H9 (cell line): ENCODE data around the gene TRAPPC2L. TPM values are rescaled to one million over a fixed set of nuclear protein-coding genes. Genes with fewer than 3 reads are reported as not detected.

Source experiments
- DNase-seq: peaks from one replicate; pipeline ENCODE4 v3.0.0-alpha.2; 2017
- H2AFZ ChIP-seq: one replicate; pipeline ENCODE4 v1.6.1; 2013; ENCODE audit warnings: mild to moderate bottlenecking, low read length, control low read depth, moderate library complexity
- H2AK5ac ChIP-seq: 2 replicates; pipeline ENCODE4 v1.6.1; 2013; ENCODE audit warnings: low read length, control low read depth, mixed read lengths; ENCODE audit not compliant: insufficient read length
- H2BK120ac ChIP-seq: one replicate; pipeline ENCODE4 v1.6.1; 2013; ENCODE audit warnings: low read depth, mild to moderate bottlenecking, low read length, control low read depth, inconsistent platforms; ENCODE audit not compliant: poor library complexity, severe bottlenecking
- H2BK12ac ChIP-seq: 2 replicates; pipeline ENCODE4 v1.6.1; 2013; ENCODE audit warnings: low read length, control low read depth, mixed read lengths, low read depth; ENCODE audit not compliant: insufficient read length
- H2BK15ac ChIP-seq: 2 replicates; pipeline ENCODE4 v1.6.1; 2013; ENCODE audit warnings: low read depth, low read length, control low read depth
- H2BK20ac ChIP-seq: one replicate; pipeline ENCODE4 v1.6.1; 2013; ENCODE audit warnings: low read depth, mild to moderate bottlenecking, low read length, control low read depth, inconsistent platforms; ENCODE audit not compliant: poor library complexity, severe bottlenecking
- H2BK5ac ChIP-seq: 2 replicates; pipeline ENCODE4 v1.6.1; 2013; ENCODE audit warnings: low read length, control low read depth, mixed read lengths; ENCODE audit not compliant: insufficient read length
- H3K14ac ChIP-seq: 2 replicates; pipeline ENCODE4 v1.6.1; 2013; ENCODE audit warnings: low read length, control low read depth; ENCODE audit not compliant: insufficient read depth
- H3K18ac ChIP-seq: 2 replicates; pipeline ENCODE4 v1.6.1; 2013; ENCODE audit warnings: low read depth, mild to moderate bottlenecking, mixed read lengths, low read length, control low read depth; ENCODE audit not compliant: insufficient read length
- H3K23ac ChIP-seq: 2 replicates; pipeline ENCODE4 v1.6.1; 2013; ENCODE audit warnings: low read length, control low read depth, mixed read lengths, low read depth; ENCODE audit not compliant: insufficient read length
- H3K23me2 ChIP-seq: 2 replicates; pipeline ENCODE4 v1.6.1; 2013; ENCODE audit warnings: low read depth, mild to moderate bottlenecking, mixed read lengths, low read length, control low read depth; ENCODE audit not compliant: insufficient read length, poor library complexity, severe bottlenecking
- H3K27ac ChIP-seq: 2 replicates; pipeline ENCODE4 v1.5.1; 2013; ENCODE audit warnings: low read length, control low read depth, mixed read lengths, low read depth; ENCODE audit not compliant: insufficient read length
- H3K27me3 ChIP-seq: 2 replicates; pipeline ENCODE4 v1.6.1; 2013; ENCODE audit warnings: low read length, control low read depth, inconsistent platforms; ENCODE audit not compliant: insufficient read depth
- H3K4ac ChIP-seq: 2 replicates; pipeline ENCODE4 v1.6.1; 2013; ENCODE audit warnings: low read depth, mild to moderate bottlenecking, control low read depth, inconsistent platforms, low read length, moderate library complexity
- H3K4me1 ChIP-seq: 2 replicates; pipeline ENCODE4 v1.6.1; 2013; ENCODE audit warnings: low read length, control low read depth, inconsistent platforms; ENCODE audit not compliant: insufficient read depth
- H3K4me2 ChIP-seq: 2 replicates; pipeline ENCODE4 v1.6.1; 2013; ENCODE audit warnings: low read length, control low read depth, mixed read lengths; ENCODE audit not compliant: insufficient read length, insufficient read depth
- H3K56ac ChIP-seq: 2 replicates; pipeline ENCODE4 v1.6.1; 2013; ENCODE audit warnings: low read depth, mild to moderate bottlenecking, mixed read lengths, low read length, control low read depth; ENCODE audit not compliant: insufficient read length
- H3K79me1 ChIP-seq: 2 replicates; pipeline ENCODE4 v1.6.1; 2013; ENCODE audit warnings: low read depth, mild to moderate bottlenecking, moderate library complexity, low read length, control low read depth, inconsistent platforms; ENCODE audit not compliant: insufficient read depth, poor library complexity, severe bottlenecking
- H3K79me2 ChIP-seq: 2 replicates; pipeline ENCODE4 v1.6.1; 2013; ENCODE audit warnings: low read length, control low read depth, inconsistent platforms; ENCODE audit not compliant: insufficient read depth
- H3K9ac ChIP-seq: 2 replicates; pipeline ENCODE4 v1.6.1; 2013; ENCODE audit warnings: low read length, control low read depth, mixed read lengths; ENCODE audit not compliant: insufficient read length; ENCODE audit errors: extremely low read depth
- H3K9me3 ChIP-seq: one replicate; pipeline ENCODE4 v1.6.1; 2013; ENCODE audit warnings: low read depth, low read length, inconsistent platforms; ENCODE audit not compliant: control insufficient read depth
- H3T11ph ChIP-seq: one replicate; pipeline ENCODE4 v1.6.1; 2013; ENCODE audit warnings: mild to moderate bottlenecking, low read length, control low read depth, inconsistent platforms
- H4K20me1 ChIP-seq: one replicate; pipeline ENCODE4 v1.6.1; 2013; ENCODE audit not compliant: control insufficient read depth, insufficient read length, insufficient read depth
- H4K5ac ChIP-seq: 2 replicates; pipeline ENCODE4 v1.6.1; 2013; ENCODE audit warnings: low read depth, mild to moderate bottlenecking, mixed read lengths, low read length, control low read depth; ENCODE audit not compliant: insufficient read length
- H4K8ac ChIP-seq: replicated peaks from 2 replicates; pipeline ENCODE4 v1.6.1; 2013; ENCODE audit warnings: low read length, control low read depth, mixed read lengths, low read depth; ENCODE audit not compliant: insufficient read length
- H4K91ac ChIP-seq: 2 replicates; pipeline ENCODE4 v1.6.1; 2013; ENCODE audit warnings: low read depth, mild to moderate bottlenecking, moderate library complexity, mixed read lengths, low read length, control low read depth; ENCODE audit not compliant: insufficient read length
- H3K27ac Mint-ChIP-seq, 3 experiments: 2 replicates in 2 of 3; 3 replicates in 1 of 3; pipeline ENCODE4 v1.8.0; 2020 to 2021; ENCODE audit warnings: mixed read lengths in 3 of 3, mild to moderate bottlenecking in 1 of 3, moderate library complexity in 1 of 3
- H3K27me3 Mint-ChIP-seq: 2 replicates; pipeline ENCODE4 v1.8.0; 2021; ENCODE audit warnings: low read depth, mild to moderate bottlenecking, moderate library complexity, mixed read lengths
- H3K36me3 Mint-ChIP-seq, 3 experiments: 2 replicates in 2 of 3; 3 replicates in 1 of 3; pipeline ENCODE4 v1.8.0; 2020 to 2021; ENCODE audit warnings: low read depth in 3 of 3, mixed read lengths in 3 of 3; ENCODE audit not compliant: insufficient read depth in 1 of 3
- H3K4me1 Mint-ChIP-seq, 2 experiments: 2 replicates each; pipeline ENCODE4 v1.8.0; 2020; ENCODE audit warnings: mixed read lengths in 2 of 2
- H3K4me3 Mint-ChIP-seq, 2 experiments: 2 replicates in 1 of 2; 3 replicates in 1 of 2; pipeline ENCODE4 v1.8.0; 2020 to 2021; ENCODE audit warnings: mild to moderate bottlenecking in 2 of 2, mixed read lengths in 2 of 2, moderate library complexity in 1 of 2
- H3K9me3 Mint-ChIP-seq, 2 experiments: 2 replicates in 1 of 2; 3 replicates in 1 of 2; pipeline ENCODE4 v1.8.0; 2020; ENCODE audit warnings: mild to moderate bottlenecking in 2 of 2, mixed read lengths in 2 of 2, moderate library complexity in 1 of 2
- CTCF ChIP-seq: fragments of 200-600 bp; sonication (generic); conservative IDR thresholded peaks from 3 replicates; pipeline ENCODE4 v1.8.0; 2021; ENCODE audit warnings: antibody characterized with exemption, mild to moderate bottlenecking
- WGBS: extraction: QIAGEN DNeasy Blood & Tissue Kit; methylation state at CpG from one replicate; pipeline ENCODE4 v1.1.7; 2013; ENCODE audit warnings: missing lambda C conversion rate, low lambda C conversion rate, mixed read lengths; ENCODE audit not compliant: insufficient read length; ENCODE audit errors: extremely low coverage; 5-methylcytosine and 5-hydroxymethylcytosine counted together
- total RNA-seq: library from RNA; stranded (reverse); gene quantifications from 2 replicates; pipeline ENCODE4 v1.2.1, GENCODE V29; 2021

Gene TRAPPC2L
- total RNA-seq, 1 experiment from 2014 or later, result 90.3 TPM

DNA sequence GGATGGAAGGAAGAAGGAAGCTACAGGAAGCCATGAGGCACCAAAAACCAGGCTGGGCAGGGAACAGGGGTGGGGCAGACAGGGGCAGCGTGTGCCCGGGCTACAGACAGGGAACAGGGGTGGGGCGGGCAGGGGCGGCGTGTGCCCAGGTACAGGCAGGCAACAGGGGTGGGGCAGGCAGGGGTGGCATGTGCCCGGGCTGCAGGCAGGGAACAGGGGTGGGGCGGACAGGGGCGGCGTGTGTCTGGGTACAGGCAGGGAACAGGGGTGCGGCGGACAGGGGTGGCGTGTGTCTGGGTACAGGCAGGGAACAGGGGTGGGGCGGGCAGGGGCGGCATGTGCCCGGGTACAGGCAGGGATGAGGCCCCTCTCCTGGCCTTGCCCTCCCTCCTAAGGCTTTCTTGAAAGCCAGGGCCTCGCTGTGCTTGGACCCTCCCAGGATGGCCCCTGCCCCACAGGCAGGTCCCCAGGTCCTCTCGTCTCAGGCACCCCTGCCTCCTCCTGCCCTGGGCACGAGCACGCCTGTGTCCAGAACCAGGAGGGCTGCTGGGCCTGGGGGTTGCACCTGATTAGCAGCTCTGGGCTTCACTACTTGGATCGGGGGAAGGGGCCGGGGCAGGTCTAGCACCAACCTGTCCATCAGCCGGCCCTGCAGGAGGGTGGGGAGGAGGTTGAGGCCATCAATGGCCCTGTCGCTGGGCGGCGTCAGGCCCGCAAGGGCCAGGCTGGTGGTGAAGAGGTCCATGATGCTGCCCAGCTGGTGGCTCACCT is 30.7 kb upstream of the TRAPPC2L start:
- Mint-ChIP-seq H3K27me3 (no peaks in the 10 kb centered on the region), H3K27ac (no peak overlapping the region), H3K4me3 (no peak overlapping the region), H3K36me3 (peaks cover 1 to 8% (median 6%) of the 10 kb centered on the region in 3 experiments; a peak in 3 of 7 replicates), H3K4me1 (no peaks in the 10 kb centered on the region), H3K9me3 (no peaks in the 10 kb centered on the region)
- Histone ChIP-seq H3K27ac (no peak overlapping the region), H3K27me3 (no peaks in the 10 kb centered on the region), H3K9ac (no peak overlapping the region), H2BK120ac (no peak overlapping the region), H3K4me2 (no peak overlapping the region), H4K8ac (no peak overlapping the region), H3K18ac (no peak overlapping the region), H2BK20ac (no peak overlapping the region), H3K23me2 (no peaks in the 10 kb centered on the region), H4K91ac (no peak overlapping the region), H2BK15ac (no peak overlapping the region), H2BK12ac (no peak overlapping the region), H3K23ac (no peak overlapping the region), H3K56ac (no peak overlapping the region), H2AK5ac (no peak overlapping the region), H3K14ac (no peak overlapping the region), H2BK5ac (no peak overlapping the region), H4K20me1 (no peaks in the 10 kb centered on the region), H2AFZ (no peak overlapping the region), H3K4me1 (no peaks in the 10 kb centered on the region), H3K4ac (no peak overlapping the region), H3K79me1 (no peaks in the 10 kb centered on the region), H3K79me2 (no peaks in the 10 kb centered on the region), H3T11ph (no peak overlapping the region), H3K9me3 (no peaks in the 10 kb centered on the region), H4K5ac (no peak overlapping the region)
- no CpG with 5 or more reads among the region's 26 CpGs for WGBS
- TF ChIP-seq CTCF, result no peak
- DNase-seq, result no peak
